ENCODE data around the gene APLP2. TPM values are rescaled to one million over a fixed set of nuclear protein-coding genes. Genes with fewer than 3 reads are reported as not detected.

The APLP2 gene
- total and polyA plus RNA-seq, 2 of the 13 experiments (the other 11 are each of a cell fraction or from before 2014, with no cell fraction given), result 315 to 594 TPM

GRCh38 chr11:130181295-130182272 is 111.9 kb downstream of the APLP2 start (continued):
- TF ChIP-seq ARID5B (CRISPR knock-in tag; IDR thresholded peaks at IDR 0.05), result peak; percentile 88
- no peak for TF ChIP-seq U2AF1 (optimal IDR thresholded peaks at IDR 0.05; ENCODE audit: low read depth, low read length)
- peak; percentile 29; the same call in 1 of the 2 replicates for TF ChIP-seq ZNF563 (CRISPR knock-in tag; IDR thresholded peaks at IDR 0.05)
- peak; percentile 46; the same call in 1 of the 2 replicates for TF ChIP-seq AHDC1 (CRISPR knock-in tag; IDR thresholded peaks at IDR 0.05; ENCODE audit: borderline replicate concordance)
- 0 out of 2 replicates have a peak, but pooled peaks have one; percentile 32 for TF ChIP-seq ZMYM2 (CRISPR knock-in tag; IDR thresholded peaks at IDR 0.05)
- no peak for TF ChIP-seq TFDP2 (CRISPR knock-in tag; IDR thresholded peaks at IDR 0.05)
- TF ChIP-seq MAFK (conservative IDR thresholded peaks at IDR 0.05 in 1 of 2, IDR thresholded peaks at IDR 0.05 in 1 of 2; ENCODE audit: low read length in 2 of 2), result peak; percentile 62 to 88
- peak; percentile 58; the same call in 1 of the 2 replicates for TF ChIP-seq FOXK1 (CRISPR knock-in tag; IDR thresholded peaks at IDR 0.05; ENCODE audit: borderline replicate concordance, low read depth)
- peak; percentile 49; the same call in 1 of the 2 replicates for TF ChIP-seq ZNF615 (CRISPR knock-in tag; IDR thresholded peaks at IDR 0.05; ENCODE audit: borderline replicate concordance)
- peak; percentile 62; the same call in 1 of the 2 replicates for TF ChIP-seq ZNF512B (CRISPR knock-in tag; IDR thresholded peaks at IDR 0.05; ENCODE audit: borderline replicate concordance)
- TF ChIP-seq EHMT2 (IDR thresholded peaks at IDR 0.05; ENCODE audit: borderline replicate concordance, low read depth, low read length), result peak; percentile 58; the same call in 1 of the 2 replicates

Data from HepG2 (cell line).